ENCODE data around the gene PPIP5K1.

- TF ChIP-seq DEAF1 (CRISPR knock-in tag; IDR thresholded peaks at IDR 0.05) = no peak
- TF ChIP-seq HMG20A (CRISPR knock-in tag; conservative IDR thresholded peaks at IDR 0.05) = no peak
- no peak for TF ChIP-seq BRF2 (IDR thresholded peaks at IDR 0.05; ENCODE audit: borderline replicate concordance, insufficient read depth, insufficient read length)
- TF ChIP-seq THRB (CRISPR knock-in tag; conservative IDR thresholded peaks at IDR 0.05) = no peak
- TF ChIP-seq ZEB2 (IDR thresholded peaks at IDR 0.05) = no peak
- no peak for TF ChIP-seq SRF (CRISPR knock-in tag; IDR thresholded peaks at IDR 0.05)
- no peak for TF ChIP-seq ZKSCAN1 (IDR thresholded peaks at IDR 0.05; ENCODE audit: low read depth, low read length)
- TF ChIP-seq HNRNPK (IDR thresholded peaks at IDR 0.05; ENCODE audit: low read depth, low read length, poor library complexity, severe bottlenecking) = no peak
These were observed 37.8 kb downstream of the PPIP5K1 start for GRCh38 chr15:43552256-43552655.

Measured in K562 (cell line).